ENCODE data around the gene HYAL2.

Gene HYAL2

DNA sequence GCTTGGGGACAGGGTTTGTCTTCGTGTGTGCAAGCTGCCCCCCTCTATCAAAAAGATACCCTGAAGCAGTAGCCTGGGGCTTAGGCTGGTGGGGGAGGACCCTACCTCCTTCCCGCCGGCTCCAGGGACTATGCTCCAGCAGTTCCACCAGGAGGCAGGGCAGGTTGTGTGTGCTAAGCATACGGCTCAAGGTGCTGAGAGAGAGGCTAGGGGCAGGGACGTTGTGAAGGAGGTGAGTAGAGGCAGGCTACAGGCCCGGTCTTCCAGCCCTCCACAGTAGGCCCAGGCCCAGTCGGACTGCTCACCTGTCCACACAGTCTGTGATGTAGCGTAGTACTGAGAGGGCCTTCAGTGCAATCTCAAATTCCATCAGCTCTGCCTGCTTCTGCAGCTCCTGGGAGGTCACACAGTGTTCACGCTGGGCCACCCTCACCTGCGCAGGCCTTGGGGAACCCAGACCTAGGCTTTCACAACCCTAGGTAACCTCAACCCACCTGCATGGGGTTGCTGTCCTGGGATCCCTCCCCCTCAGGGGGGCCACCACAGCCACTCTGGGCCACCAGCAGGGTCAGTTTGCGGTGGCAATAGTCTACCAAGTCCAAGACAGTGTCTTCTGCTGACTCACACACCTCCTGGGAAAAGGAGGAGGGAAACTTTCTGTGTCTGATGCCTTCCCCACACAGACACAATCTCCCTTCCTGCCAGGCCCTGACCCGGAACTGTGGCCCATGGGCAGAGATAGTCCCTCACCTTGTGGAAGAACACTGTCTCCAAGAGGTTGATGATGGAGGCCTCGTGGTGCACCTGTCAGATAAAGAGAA lies 20.5 kb upstream of the HYAL2 start:
- DNase-seq (ENCODE audit: low spot score) = no peak
- WGBS, 2 donors (ENCODE audit: extremely low coverage in 2 of 2, insufficient read length in 2 of 2, insufficient replicate concordance in 1 of 2) = no CpG with 5 or more reads among the region's 13 CpGs
- no peaks in the 10 kb centered on the region for H3K79me1 ChIP-seq (ENCODE audit: low read depth, low read length)

DNA sequence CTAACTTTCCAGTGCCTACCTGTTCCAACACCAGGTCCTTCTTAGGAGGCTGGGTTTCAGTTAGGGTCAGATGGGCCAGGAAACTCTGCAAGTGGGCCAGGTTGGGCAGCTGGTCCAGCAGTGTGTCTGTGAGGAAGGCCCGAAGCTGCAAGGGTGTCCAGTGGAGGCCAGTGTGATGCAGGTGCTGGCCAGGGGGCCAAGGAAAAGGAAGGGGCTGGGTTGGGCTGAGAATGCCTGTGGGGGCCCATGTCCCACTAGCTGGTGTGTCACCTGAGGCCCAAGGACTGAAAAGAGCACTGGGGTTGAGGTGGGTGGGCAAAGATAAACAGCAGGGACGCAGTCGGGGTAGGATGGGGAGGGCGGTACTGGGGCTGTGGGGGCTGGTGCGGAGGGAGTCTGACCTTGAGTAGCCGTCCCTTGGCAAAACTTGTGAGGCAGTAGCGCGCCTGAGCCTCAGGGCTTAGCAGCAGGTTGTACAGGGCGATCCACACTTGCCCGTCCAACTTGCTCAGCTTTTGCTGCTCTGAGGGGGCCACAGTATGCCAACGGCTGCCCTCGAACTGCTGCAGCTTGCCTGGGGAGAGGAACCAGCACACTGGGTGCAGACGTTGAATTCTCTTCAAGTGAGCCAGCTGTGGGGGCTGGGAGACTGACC lies 19.6 kb upstream of the HYAL2 start:
- H3K4ac ChIP-seq (ENCODE audit: low read length) = no peak overlapping the region
- no peak overlapping the region for H2AFZ ChIP-seq (ENCODE audit: low read length)
- no peak overlapping the region for H2BK5ac ChIP-seq (ENCODE audit: low read length)
- no peaks in the 10 kb centered on the region for H3K36me3 ChIP-seq (replicated peaks in 1 of 2; ENCODE audit: control insufficient read depth in 2 of 2, insufficient read depth in 2 of 2, low read length in 2 of 2)
- no peak overlapping the region for H4K8ac ChIP-seq (ENCODE audit: low read depth, low read length)
- H3K18ac ChIP-seq (ENCODE audit: low read length) = no peak overlapping the region
- peak overlapping the region; percentile 4 for H3K23ac ChIP-seq (ENCODE audit: low read depth, low read length, poor library complexity)
- no peak overlapping the region for H3K14ac ChIP-seq (ENCODE audit: low read length)
- H3K27ac ChIP-seq (replicated peaks; ENCODE audit: low read length) = no peak overlapping the region
- no peak overlapping the region for H3K4me3 ChIP-seq (ENCODE audit: low read length in 2 of 2)
- no peaks in the 10 kb centered on the region for H3K79me1 ChIP-seq (ENCODE audit: low read depth, low read length)
- peaks cover 3 to 12% of the 10 kb centered on the region in 2 donors for H3K4me1 ChIP-seq (ENCODE audit: control insufficient read depth in 2 of 2, insufficient read depth in 1 of 2, low read depth in 1 of 2, low read length in 2 of 2)
- H2BK12ac ChIP-seq (ENCODE audit: low read length) = no peak overlapping the region
- peak overlapping the region; percentile 10 for H3K9ac ChIP-seq (ENCODE audit: low read depth, low read length, poor library complexity)
- peak overlapping the region; percentile 66 for H2BK15ac ChIP-seq (ENCODE audit: low read length)
- H3K4me2 ChIP-seq (ENCODE audit: insufficient read depth, low read length, poor library complexity, severe bottlenecking) = no peak overlapping the region
- DNase-seq (ENCODE audit: low spot score) = no peak
- no peak overlapping the region for H4K91ac ChIP-seq (ENCODE audit: low read depth, low read length, poor library complexity)
- H2BK120ac ChIP-seq (ENCODE audit: low read depth, low read length) = no peak overlapping the region
- no CpG with 5 or more reads among the region's 13 CpGs for WGBS, 2 donors (ENCODE audit: extremely low coverage in 2 of 2, insufficient read length in 2 of 2, insufficient replicate concordance in 1 of 2)
- H3K9me3 ChIP-seq (replicated peaks in 1 of 2; ENCODE audit: control insufficient read depth in 2 of 2, insufficient read depth in 1 of 2, low read depth in 1 of 2, low read length in 2 of 2) = peaks cover 2 to 6% of the 10 kb centered on the region in 2 donors
- peak overlapping the region; percentile 33 for H2AK5ac ChIP-seq (ENCODE audit: low read depth, low read length)
- H3K27me3 ChIP-seq (ENCODE audit: control insufficient read depth in 3 of 3, insufficient read depth in 3 of 3, low read depth in 1 of 3, low read length in 3 of 3) = peaks cover 16 to 70% (median 56%) of the 10 kb centered on the region in 3 experiments

More for the DNA sequence above, 20.5 kb upstream of the HYAL2 start:
- H2BK5ac ChIP-seq (ENCODE audit: low read length) = no peak overlapping the region
- no peak overlapping the region for H3K9ac ChIP-seq (ENCODE audit: low read depth, low read length, poor library complexity)
- H3K4me1 ChIP-seq (ENCODE audit: control insufficient read depth in 2 of 2, insufficient read depth in 1 of 2, low read depth in 1 of 2, low read length in 2 of 2) = peaks cover 2 to 9% of the 10 kb centered on the region in 2 donors
- H4K91ac ChIP-seq (ENCODE audit: low read depth, low read length, poor library complexity) = no peak overlapping the region
- no peak overlapping the region for H3K27ac ChIP-seq (replicated peaks; ENCODE audit: low read length)
- H2BK15ac ChIP-seq (ENCODE audit: low read length) = peak overlapping the region; percentile 56
- H3K36me3 ChIP-seq (replicated peaks in 1 of 2; ENCODE audit: control insufficient read depth in 2 of 2, insufficient read depth in 2 of 2, low read length in 2 of 2) = peaks cover 4 to 6% of the 10 kb centered on the region in 2 donors
- H4K8ac ChIP-seq (ENCODE audit: low read depth, low read length) = no peak overlapping the region
- H2AFZ ChIP-seq (ENCODE audit: low read length) = no peak overlapping the region
- no peak overlapping the region for H2BK120ac ChIP-seq (ENCODE audit: low read depth, low read length)
- H3K4me2 ChIP-seq (ENCODE audit: insufficient read depth, low read length, poor library complexity, severe bottlenecking) = no peak overlapping the region
- no peak overlapping the region for H2BK12ac ChIP-seq (ENCODE audit: low read length)
- H3K4me3 ChIP-seq (ENCODE audit: low read length in 2 of 2) = no peak overlapping the region
- peaks cover 16 to 70% (median 56%) of the 10 kb centered on the region in 3 experiments for H3K27me3 ChIP-seq (ENCODE audit: control insufficient read depth in 3 of 3, insufficient read depth in 3 of 3, low read depth in 1 of 3, low read length in 3 of 3)
- H3K4ac ChIP-seq (ENCODE audit: low read length) = no peak overlapping the region
- peak overlapping the region; percentile 33 for H2AK5ac ChIP-seq (ENCODE audit: low read depth, low read length)
- H3K9me3 ChIP-seq (replicated peaks in 1 of 2; ENCODE audit: control insufficient read depth in 2 of 2, insufficient read depth in 1 of 2, low read depth in 1 of 2, low read length in 2 of 2) = peaks cover 2 to 6% of the 10 kb centered on the region in 2 donors
- H3K23ac ChIP-seq (ENCODE audit: low read depth, low read length, poor library complexity) = peak overlapping the region; percentile 4
- H3K18ac ChIP-seq (ENCODE audit: low read length) = no peak overlapping the region
- no peak overlapping the region for H3K14ac ChIP-seq (ENCODE audit: low read length)

DNA sequence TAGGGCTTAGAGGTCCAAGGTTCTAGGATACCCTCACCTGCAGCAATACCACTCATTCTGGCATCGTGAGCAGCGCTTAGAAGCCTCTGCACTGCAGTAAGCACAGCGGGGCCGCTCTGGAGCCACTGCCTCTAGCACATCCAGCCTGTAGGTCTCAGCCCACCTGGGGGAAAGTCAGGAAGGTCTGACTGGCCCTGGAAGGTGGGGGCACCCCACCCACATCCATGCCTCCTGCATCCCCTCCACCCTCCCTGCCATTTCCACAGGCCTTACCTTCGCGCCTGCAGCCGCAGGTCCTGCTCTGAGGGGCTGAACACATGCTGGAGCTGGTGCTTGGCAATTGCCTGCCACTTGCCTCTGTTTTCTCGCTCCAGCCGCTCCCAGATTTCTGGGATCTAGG lies 19.0 kb upstream of the HYAL2 start:
- Histone ChIP-seq H3K27me3 (ENCODE audit: control insufficient read depth in 3 of 3, insufficient read depth in 3 of 3, low read depth in 1 of 3, low read length in 3 of 3) (peaks cover 16 to 70% (median 56%) of the 10 kb centered on the region in 3 experiments), H3K18ac (ENCODE audit: low read length) (no peak overlapping the region), H3K79me1 (ENCODE audit: low read depth, low read length) (peaks cover 2% of the 10 kb centered on the region), H3K4ac (ENCODE audit: low read length) (no peak overlapping the region), H3K14ac (ENCODE audit: low read length) (peak overlapping the region; percentile 15), H2BK5ac (ENCODE audit: low read length) (peak overlapping the region; percentile 27), H3K36me3 (replicated peaks in 1 of 2; ENCODE audit: control insufficient read depth in 2 of 2, insufficient read depth in 2 of 2, low read length in 2 of 2) (no peaks in the 10 kb centered on the region), H2AFZ (ENCODE audit: low read length) (no peak overlapping the region), H3K27ac (replicated peaks; ENCODE audit: low read length) (no peak overlapping the region), H4K8ac (ENCODE audit: low read depth, low read length) (no peak overlapping the region), H2BK120ac (ENCODE audit: low read depth, low read length) (no peak overlapping the region), H3K23ac (ENCODE audit: low read depth, low read length, poor library complexity) (no peak overlapping the region), H3K9ac (ENCODE audit: low read depth, low read length, poor library complexity) (no peak overlapping the region), H3K9me3 (replicated peaks in 1 of 2; ENCODE audit: control insufficient read depth in 2 of 2, insufficient read depth in 1 of 2, low read depth in 1 of 2, low read length in 2 of 2) (peaks cover 2 to 6% of the 10 kb centered on the region in 2 donors), H2BK15ac (ENCODE audit: low read length) (no peak overlapping the region), H2BK12ac (ENCODE audit: low read length) (no peak overlapping the region), H3K4me2 (ENCODE audit: insufficient read depth, low read length, poor library complexity, severe bottlenecking) (no peak overlapping the region), H3K4me1 (ENCODE audit: control insufficient read depth in 2 of 2, insufficient read depth in 1 of 2, low read depth in 1 of 2, low read length in 2 of 2) (peaks cover 5 to 12% of the 10 kb centered on the region in 2 donors), H4K91ac (ENCODE audit: low read depth, low read length, poor library complexity) (no peak overlapping the region), H2AK5ac (ENCODE audit: low read depth, low read length) (no peak overlapping the region), H3K4me3 (ENCODE audit: low read length in 2 of 2) (no peak overlapping the region)
- DNase-seq (ENCODE audit: low spot score) = no peak
- no CpG with 5 or more reads among the region's 9 CpGs for WGBS, 2 donors (ENCODE audit: extremely low coverage in 2 of 2, insufficient read length in 2 of 2, insufficient replicate concordance in 1 of 2)
